Parathyroid adenoma (tissue), 2 donors: Measurements from ENCODE around the gene FGFR1OP2.

Experiments used
- H2AFZ ChIP-seq: fragments of 300-600 bp; sonication (generic); one replicate; pipeline ENCODE4 v1.7.0; 2017; ENCODE audit warnings: antibody characterized with exemption, mild to moderate bottlenecking
- H3K27ac ChIP-seq: fragments of 300-600 bp; sonication (generic); one replicate; pipeline ENCODE4 v1.7.0; 2017
- H3K27me3 ChIP-seq: fragments of 300-600 bp; sonication (generic); one replicate; pipeline ENCODE4 v1.7.0; 2017; ENCODE audit warnings: low read length; ENCODE audit not compliant: control insufficient read depth, insufficient read depth
- H3K36me3 ChIP-seq: fragments of 300-600 bp; sonication (generic); one replicate; pipeline ENCODE4 v1.7.0; 2017; ENCODE audit warnings: low read length; ENCODE audit not compliant: control insufficient read depth, insufficient read depth
- H3K4me1 ChIP-seq: fragments of 300-600 bp; sonication (generic); one replicate; pipeline ENCODE4 v1.7.0; 2017; ENCODE audit warnings: control low read depth
- H3K4me2 ChIP-seq: fragments of 300-600 bp; sonication (generic); one replicate; pipeline ENCODE4 v1.7.0; 2017; ENCODE audit warnings: low read length
- H3K4me3 ChIP-seq: fragments of 300-600 bp; sonication (generic); one replicate; pipeline ENCODE4 v1.7.0; 2017; ENCODE audit warnings: low read depth, low read length
- H3K79me2 ChIP-seq: fragments of 300-600 bp; sonication (generic); one replicate; pipeline ENCODE4 v1.7.0; 2017; ENCODE audit warnings: control low read depth
- H3K9ac ChIP-seq: fragments of 300-600 bp; sonication (generic); one replicate; pipeline ENCODE4 v1.7.0; 2017; ENCODE audit warnings: mild to moderate bottlenecking
- H3K9me3 ChIP-seq: fragments of 300-600 bp; sonication (generic); one replicate; pipeline ENCODE4 v1.7.0; 2017; ENCODE audit warnings: low read length; ENCODE audit not compliant: control insufficient read depth
- TF ChIP-seq, protein P1 (sequence below): fragments of 300-600 bp; sonication (generic); IDR thresholded peaks from one replicate; pipeline ENCODE4 v1.7.0; 2017; ENCODE audit warnings: antibody characterized with exemption, mild to moderate bottlenecking
- donor health status: primary hyperparathyroidism.

FGFR1OP2 gene

GRCh38 chr12:26906024-26906423, 32.2 kb upstream of the FGFR1OP2 start:
- TF ChIP-seq, protein P1, sequence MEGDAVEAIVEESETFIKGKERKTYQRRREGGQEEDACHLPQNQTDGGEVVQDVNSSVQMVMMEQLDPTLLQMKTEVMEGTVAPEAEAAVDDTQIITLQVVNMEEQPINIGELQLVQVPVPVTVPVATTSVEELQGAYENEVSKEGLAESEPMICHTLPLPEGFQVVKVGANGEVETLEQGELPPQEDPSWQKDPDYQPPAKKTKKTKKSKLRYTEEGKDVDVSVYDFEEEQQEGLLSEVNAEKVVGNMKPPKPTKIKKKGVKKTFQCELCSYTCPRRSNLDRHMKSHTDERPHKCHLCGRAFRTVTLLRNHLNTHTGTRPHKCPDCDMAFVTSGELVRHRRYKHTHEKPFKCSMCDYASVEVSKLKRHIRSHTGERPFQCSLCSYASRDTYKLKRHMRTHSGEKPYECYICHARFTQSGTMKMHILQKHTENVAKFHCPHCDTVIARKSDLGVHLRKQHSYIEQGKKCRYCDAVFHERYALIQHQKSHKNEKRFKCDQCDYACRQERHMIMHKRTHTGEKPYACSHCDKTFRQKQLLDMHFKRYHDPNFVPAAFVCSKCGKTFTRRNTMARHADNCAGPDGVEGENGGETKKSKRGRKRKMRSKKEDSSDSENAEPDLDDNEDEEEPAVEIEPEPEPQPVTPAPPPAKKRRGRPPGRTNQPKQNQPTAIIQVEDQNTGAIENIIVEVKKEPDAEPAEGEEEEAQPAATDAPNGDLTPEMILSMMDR = no peak
- no peak overlapping the region for H3K4me3 ChIP-seq
- no peaks in the 10 kb centered on the region for H3K9me3 ChIP-seq
- H2AFZ ChIP-seq = no peak overlapping the region
- H3K27ac ChIP-seq = no peak overlapping the region
- no peaks in the 10 kb centered on the region for H3K36me3 ChIP-seq
- H3K27me3 ChIP-seq = no peaks in the 10 kb centered on the region
- H3K79me2 ChIP-seq = no peaks in the 10 kb centered on the region
- no peak overlapping the region for H3K9ac ChIP-seq
- no peak overlapping the region for H3K4me2 ChIP-seq
- no peaks in the 10 kb centered on the region for H3K4me1 ChIP-seq

- Histone ChIP-seq H3K27ac (no peak overlapping the region), H3K79me2 (no peaks in the 10 kb centered on the region), H3K4me1 (no peaks in the 10 kb centered on the region), H2AFZ (no peak overlapping the region), H3K9me3 (no peaks in the 10 kb centered on the region), H3K9ac (no peak overlapping the region), H3K4me2 (no peak overlapping the region), H3K4me3 (no peak overlapping the region), H3K27me3 (no peaks in the 10 kb centered on the region), H3K36me3 (no peaks in the 10 kb centered on the region)
- TF ChIP-seq, protein P1 = no peak
These were observed 31.6 kb upstream of the FGFR1OP2 start for GRCh38 chr12:26906704-26907103.

DNA sequence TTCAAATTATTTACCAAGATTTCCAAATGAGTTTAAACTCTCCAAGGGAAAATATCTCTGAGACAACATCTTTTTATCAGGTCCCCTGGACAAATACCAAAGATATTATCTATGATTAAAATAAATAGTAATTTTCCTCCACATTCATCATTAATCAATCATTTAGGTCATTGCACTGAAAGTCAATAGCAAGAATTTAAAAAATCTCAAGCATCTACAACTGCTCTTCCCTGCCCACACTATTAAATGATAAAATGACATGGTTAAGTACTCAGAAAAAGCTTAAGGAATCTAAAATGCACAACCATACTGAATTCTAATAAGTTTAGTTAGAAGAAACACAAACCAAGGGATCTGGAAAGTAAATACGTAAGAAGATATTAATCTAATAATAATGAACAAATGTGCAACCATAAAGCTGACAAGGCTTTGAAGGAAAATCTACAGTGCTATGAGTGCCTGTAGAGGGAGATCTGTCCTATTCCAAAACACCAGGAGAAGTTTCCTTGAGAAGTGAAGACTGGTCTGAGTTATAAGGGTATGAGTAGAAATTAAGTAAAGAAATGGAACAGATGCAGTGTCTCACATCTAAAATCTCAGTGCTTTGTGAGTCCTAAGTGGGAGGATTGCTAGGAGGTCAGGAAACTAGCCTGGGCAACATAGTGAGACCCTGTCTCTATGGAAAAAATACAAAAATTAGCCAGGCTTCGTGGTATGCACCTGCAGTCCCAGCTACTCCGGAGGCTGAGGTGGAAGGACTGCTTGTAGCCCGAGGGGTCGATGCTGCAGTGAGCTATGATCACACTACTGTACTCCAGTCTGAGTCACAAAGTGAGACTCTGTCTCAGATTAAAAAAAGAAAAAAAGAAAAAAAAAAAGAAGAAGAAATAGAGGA, 19.7 kb upstream of the FGFR1OP2 start:
- H3K4me2 ChIP-seq = no peak overlapping the region
- H3K79me2 ChIP-seq = no peaks in the 10 kb centered on the region
- no peaks in the 10 kb centered on the region for H3K4me1 ChIP-seq
- H3K27me3 ChIP-seq = no peaks in the 10 kb centered on the region
- TF ChIP-seq, protein P1 = peak; percentile 32
- H3K36me3 ChIP-seq = no peaks in the 10 kb centered on the region
- no peak overlapping the region for H3K9ac ChIP-seq
- no peak overlapping the region for H2AFZ ChIP-seq
- H3K9me3 ChIP-seq = no peaks in the 10 kb centered on the region
- no peak overlapping the region for H3K4me3 ChIP-seq
- no peak overlapping the region for H3K27ac ChIP-seq

DNA sequence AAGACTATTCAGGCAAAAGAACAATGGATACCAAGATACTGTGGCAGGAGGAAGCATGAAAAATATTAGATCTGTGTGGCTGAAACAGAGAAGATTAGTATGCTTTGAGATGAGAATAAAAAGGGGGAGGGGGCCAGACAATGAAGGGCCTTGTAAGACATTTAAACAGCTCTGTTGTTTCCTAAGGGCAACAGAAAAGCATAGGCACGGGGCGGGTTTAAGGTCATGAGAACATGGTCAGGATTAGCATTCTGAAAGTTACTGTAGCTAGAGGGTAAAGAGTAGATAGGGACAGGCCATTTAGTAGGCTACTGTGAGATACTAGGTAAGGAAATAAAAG, 19.1 kb upstream of the FGFR1OP2 start:
- H3K27ac ChIP-seq = no peak overlapping the region
- no peaks in the 10 kb centered on the region for H3K4me1 ChIP-seq
- no peaks in the 10 kb centered on the region for H3K36me3 ChIP-seq
- no peak overlapping the region for H3K4me3 ChIP-seq
- no peak overlapping the region for H3K4me2 ChIP-seq
- H3K27me3 ChIP-seq = no peaks in the 10 kb centered on the region
- H3K9me3 ChIP-seq = no peaks in the 10 kb centered on the region
- TF ChIP-seq, protein P1 = no peak
- H3K9ac ChIP-seq = no peak overlapping the region
- H3K79me2 ChIP-seq = no peaks in the 10 kb centered on the region
- no peak overlapping the region for H2AFZ ChIP-seq

- Histone ChIP-seq H3K4me2 (no peak overlapping the region), H3K79me2 (no peaks in the 10 kb centered on the region), H3K27ac (no peak overlapping the region), H3K27me3 (no peaks in the 10 kb centered on the region), H3K9me3 (no peaks in the 10 kb centered on the region), H3K4me1 (no peaks in the 10 kb centered on the region), H3K36me3 (no peaks in the 10 kb centered on the region), H3K9ac (no peak overlapping the region), H2AFZ (no peak overlapping the region), H3K4me3 (no peak overlapping the region)
- TF ChIP-seq, protein P1 = no peak
These were observed 16.4 kb upstream of the FGFR1OP2 start for GRCh38 chr12:26921886-26922285.
